ENCODE measurements around the gene NAV3.

DNA sequence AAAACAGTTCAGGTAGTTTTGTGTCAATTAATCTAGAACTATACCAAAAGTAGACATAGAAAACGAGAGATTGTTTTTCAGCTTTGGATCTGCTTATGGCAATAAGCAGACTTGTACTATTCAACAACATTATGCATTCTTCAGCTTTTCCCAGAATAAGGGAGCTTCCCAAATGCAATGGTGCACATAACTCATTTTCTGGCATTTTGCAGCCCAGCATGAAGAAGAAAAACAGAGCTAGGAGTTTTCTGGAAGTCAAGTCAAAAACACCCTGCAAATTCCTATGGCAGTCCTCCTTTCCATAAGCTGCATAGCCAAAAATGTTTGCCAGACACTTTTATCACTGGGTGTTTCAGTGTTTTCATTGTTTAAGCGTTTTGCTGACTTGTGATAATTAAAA lies 314.7 kb downstream of the NAV3 start:
- TF ChIP-seq ZNF274 (IDR thresholded peaks at IDR 0.05; ENCODE audit: low read depth, low read length) (no peak), YY1 (IDR thresholded peaks at IDR 0.05; ENCODE audit: insufficient read depth, insufficient read length) (no peak)

Data from NT2/D1 (cell line).